Endothelial cell of umbilical vein (primary cell): ENCODE data around the gene C1RL. TPM values are rescaled to one million over a fixed set of nuclear protein-coding genes. Genes with fewer than 3 reads are reported as not detected.

Source experiments
- BruUV-seq: library from RNA; stranded (reverse); fragments of 400-500 nt; replicated peaks from 2 replicates; lab custom pipeline; 2021; lab: Mats Ljungman, UMichigan
- CTCF ChIA-PET: fragments of 300-600, 350-600 bp; sonication (Branson Sonifier 250); formaldehyde crosslinking; loops from one replicate; lab custom pipeline; 2021; ENCODE audit warnings: antibody characterized with exemption, inconsistent platforms; lab: Charles Lee
- POLR2A ChIA-PET: fragments of 300-600, 350-600 bp; sonication (Branson Sonifier 250); formaldehyde crosslinking; loops from one replicate; lab custom pipeline; 2021; ENCODE audit warnings: antibody characterized with exemption, inconsistent platforms; lab: Charles Lee
- DNase-seq: peaks from one replicate; pipeline ENCODE4 v3.0.0-alpha.2; 2011; ENCODE audit warnings: low read depth, low spot score
- FAIRE-seq: peaks from 2 replicates; lab custom pipeline; 2011; peaks lifted over from hg19 to GRCh38; lab: Jason Lieb, UNC
- H2AFZ ChIP-seq: 2 replicates; pipeline ENCODE4 v1.6.0; 2012; ENCODE audit warnings: low read depth, low read length, control low read depth, inconsistent platforms
- H3K27ac ChIP-seq: 2 replicates; pipeline ENCODE4 v1.5.1; 2011; ENCODE audit warnings: low read depth, mild to moderate bottlenecking, control low read depth, low read length, moderate library complexity; ENCODE audit not compliant: insufficient read depth
- H3K27me3 ChIP-seq, 2 experiments: 2 replicates each; pipeline versions ENCODE4 v1.6.0 to v1.6.1; 2011; ENCODE audit warnings: low read length in 2 of 2, mixed read lengths in 1 of 2; ENCODE audit not compliant: control insufficient read depth in 2 of 2, insufficient read depth in 2 of 2
- H3K36me3 ChIP-seq, 2 experiments: 2 replicates in 1 of 2; 3 replicates in 1 of 2; pipeline ENCODE4 v1.5.1; 2011; ENCODE audit warnings: low read length in 2 of 2, mild to moderate bottlenecking in 1 of 2, moderate library complexity in 1 of 2; ENCODE audit not compliant: control insufficient read depth in 2 of 2, insufficient read depth in 2 of 2; ENCODE audit errors: extremely low read depth in 1 of 2
- H3K4me1 ChIP-seq: 3 replicates; pipeline ENCODE4 v1.5.1; 2011; ENCODE audit warnings: mild to moderate bottlenecking, low read length; ENCODE audit not compliant: control insufficient read depth, insufficient read depth; ENCODE audit errors: extremely low read depth
- H3K4me2 ChIP-seq: 2 replicates; pipeline ENCODE4 v1.6.1; 2011; ENCODE audit warnings: low read length, control low read depth, mixed read lengths; ENCODE audit not compliant: insufficient read depth
- H3K4me3 ChIP-seq, 3 experiments: fragments of 200-600 bp in 1 of 3; sonication (generic), shearing (Covaris generic) in 1 of 3; replicated peaks in 1 of 3; 2 replicates each; pipeline ENCODE4 v1.5.1; 2011 to 2016; ENCODE audit warnings: control low read depth in 3 of 3, low read length in 3 of 3, mild to moderate bottlenecking in 2 of 3, inconsistent platforms in 1 of 3, low read depth in 1 of 3, moderate library complexity in 1 of 3; ENCODE audit not compliant: insufficient read depth in 1 of 3
- H3K79me2 ChIP-seq: 2 replicates; pipeline ENCODE4 v1.6.0; 2012; ENCODE audit warnings: low read length, inconsistent platforms; ENCODE audit not compliant: control insufficient read depth, insufficient read depth
- H3K9ac ChIP-seq: replicated peaks from 2 replicates; pipeline ENCODE3; 2011; ENCODE audit warnings: low read length, control low read depth; ENCODE audit not compliant: insufficient read depth; ENCODE audit errors: extremely low read depth
- H3K9me1 ChIP-seq: replicated peaks from 3 replicates; pipeline ENCODE4 v1.6.0; 2011; ENCODE audit warnings: mild to moderate bottlenecking, low read length; ENCODE audit not compliant: control insufficient read depth, insufficient read depth; ENCODE audit errors: extremely low read depth
- H3K9me3 ChIP-seq: replicated peaks from 2 replicates; pipeline ENCODE4 v1.5.1; 2012; ENCODE audit warnings: low read length, inconsistent platforms; ENCODE audit not compliant: control insufficient read depth, insufficient read depth
- H4K20me1 ChIP-seq: replicated peaks from 2 replicates; pipeline ENCODE3; 2011; ENCODE audit warnings: mild to moderate bottlenecking, low read length; ENCODE audit not compliant: control insufficient read depth, insufficient read depth; ENCODE audit errors: extremely low read depth
- GATA2 ChIP-seq: IDR thresholded peaks from 2 replicates; pipeline ENCODE4 v1.7.0; 2011; ENCODE audit warnings: low read depth, mild to moderate bottlenecking, moderate library complexity, mixed read lengths, low read length; ENCODE audit not compliant: insufficient read length, insufficient read depth
- MAX ChIP-seq: IDR thresholded peaks from 2 replicates; pipeline ENCODE4 v1.6.1; 2011; ENCODE audit not compliant: insufficient read depth, insufficient read length
- POLR2A ChIP-seq: IDR thresholded peaks from 2 replicates; pipeline ENCODE4 v1.6.1; 2012; ENCODE audit warnings: low read depth, mild to moderate bottlenecking, control low read depth, low read length
- dilution Hi-C: fragments of 300-500 bp; cut with MboI; formaldehyde crosslinking; loops from one replicate; pipeline ENCODE4 v1.15.0; 2019; ENCODE audit warnings: low sequenced_read_pairs; ENCODE audit not compliant: extremely low pct_ligation_motif_present
- intact Hi-C: fragments of 100-400 bp; cut with micrococcal nuclease; formaldehyde crosslinking; loops from one replicate; pipeline ENCODE4 v1.10.0; 2022
- polyA plus RNA-seq, 4 experiments: library from polyadenylated mRNA; depleted of rRNA in 3 of 4; stranded (reverse) in 3 of 4; unstranded in 1 of 4; fragments of >200 nt; gene quantifications; 2 replicates each; pipeline versions ENCODE4 v1.2.1 to v1.2.3, GENCODE V29; 2011 to 2012; ENCODE audit warnings: missing spikeins in 1 of 4
- total RNA-seq: library from RNA; stranded (reverse); gene quantifications from 2 replicates; pipeline ENCODE4 v1.2.3, GENCODE V29; 2021
- TF ChIP-seq, protein P1 (sequence below), 2 donors: IDR thresholded peaks; 1 replicate in 1 of 2; 2 replicates in 1 of 2; pipeline ENCODE4 v1.5.1; 2011; ENCODE audit warnings: low read length in 2 of 2, mild to moderate bottlenecking in 2 of 2, moderate library complexity in 2 of 2, control low read depth in 1 of 2, inconsistent platforms in 1 of 2, low read depth in 1 of 2; ENCODE audit not compliant: insufficient read depth in 1 of 2; ENCODE audit errors: extremely low read depth in 1 of 2

The C1RL gene
- total and polyA plus RNA-seq, 2 donors (not counting 3 experiments of a cell fraction or from before 2014, with no cell fraction given): 20.9 to 25.0 TPM

GRCh38 chr12:7143564-7143963, 34.5 kb upstream of the C1RL start:
- Histone ChIP-seq H3K27ac (no peak overlapping the region), H3K9me1 (no peaks in the 10 kb centered on the region), H4K20me1 (no peaks in the 10 kb centered on the region), H3K4me1 (no peaks in the 10 kb centered on the region), H3K79me2 (no peaks in the 10 kb centered on the region), H3K9ac (no peak overlapping the region), H3K27me3 (no peaks in the 10 kb centered on the region), H3K36me3 (peaks cover 0 to 4% of the 10 kb centered on the region in 2 experiments), H3K4me2 (no peak overlapping the region), H3K4me3 (no peak overlapping the region), H2AFZ (no peak overlapping the region), H3K9me3 (no peaks in the 10 kb centered on the region)
- intact Hi-C loops (no loop called here), dilution Hi-C loops (no loop called here)
- FAIRE-seq: no peak
- CTCF ChIA-PET: interaction anchor here (1.1 to 4.9 kb wide), 5 partner anchors 10 to 83 kb away, joined by 3 to 26 read pairs (median 9); partner anchors contain the start of genes C1RL, C1S and PEX5
- DNase-seq: no peak
- no peak for TF ChIP-seq GATA2
- no peak for TF ChIP-seq POLR2A
- TF ChIP-seq, protein P1, sequence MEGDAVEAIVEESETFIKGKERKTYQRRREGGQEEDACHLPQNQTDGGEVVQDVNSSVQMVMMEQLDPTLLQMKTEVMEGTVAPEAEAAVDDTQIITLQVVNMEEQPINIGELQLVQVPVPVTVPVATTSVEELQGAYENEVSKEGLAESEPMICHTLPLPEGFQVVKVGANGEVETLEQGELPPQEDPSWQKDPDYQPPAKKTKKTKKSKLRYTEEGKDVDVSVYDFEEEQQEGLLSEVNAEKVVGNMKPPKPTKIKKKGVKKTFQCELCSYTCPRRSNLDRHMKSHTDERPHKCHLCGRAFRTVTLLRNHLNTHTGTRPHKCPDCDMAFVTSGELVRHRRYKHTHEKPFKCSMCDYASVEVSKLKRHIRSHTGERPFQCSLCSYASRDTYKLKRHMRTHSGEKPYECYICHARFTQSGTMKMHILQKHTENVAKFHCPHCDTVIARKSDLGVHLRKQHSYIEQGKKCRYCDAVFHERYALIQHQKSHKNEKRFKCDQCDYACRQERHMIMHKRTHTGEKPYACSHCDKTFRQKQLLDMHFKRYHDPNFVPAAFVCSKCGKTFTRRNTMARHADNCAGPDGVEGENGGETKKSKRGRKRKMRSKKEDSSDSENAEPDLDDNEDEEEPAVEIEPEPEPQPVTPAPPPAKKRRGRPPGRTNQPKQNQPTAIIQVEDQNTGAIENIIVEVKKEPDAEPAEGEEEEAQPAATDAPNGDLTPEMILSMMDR (IDR thresholded peaks at IDR 0.05; ENCODE audit: extremely low read depth in 1 of 2, insufficient read depth in 1 of 2, low read depth in 1 of 2, low read length in 2 of 2): no peak
- no peak for TF ChIP-seq MAX
- no TSS peak for BruUV-seq
- POLR2A ChIA-PET: interaction anchor here (0.6 kb wide), 1 partner anchor 277 kb away, joined by 6 read pairs; the partner anchor contains the start of gene TPI1
